BJ (cell line): ENCODE data around the gene PORCN. TPM values are rescaled to one million over a fixed set of nuclear protein-coding genes. Genes with fewer than 3 reads are reported as not detected.
"Not testable (repeated sequence)": the region's sequence is repeated elsewhere in the genome, so short reads cannot be mapped to it uniquely, and the experiment has no call there.

Experiments used
- CTCF ChIA-PET: fragments of 350-600 bp; formaldehyde crosslinking; extraction: SDS; loops from one replicate; lab custom pipeline; 2021; ENCODE audit warnings: antibody characterized with exemption, inconsistent platforms; lab: Yijun Ruan, JAX
- POLR2A ChIA-PET: fragments of 300-600 bp; sonication (Branson Sonifier 250); formaldehyde crosslinking; extraction: SDS; loops from one replicate; lab custom pipeline; 2021; ENCODE audit warnings: antibody characterized with exemption; lab: Charles Lee
- DNase-seq: peaks from one replicate; pipeline ENCODE4 v3.0.0-alpha.2; 2011; ENCODE audit warnings: low read depth
- H3K27me3 ChIP-seq: 2 replicates; pipeline ENCODE4 v1.6.0; 2011; ENCODE audit warnings: low read length; ENCODE audit not compliant: control insufficient read depth, insufficient read depth
- H3K36me3 ChIP-seq: 2 replicates; pipeline ENCODE4 v1.5.1; 2011; ENCODE audit warnings: low read length; ENCODE audit not compliant: control insufficient read depth, insufficient read depth
- H3K4me3 ChIP-seq: 2 replicates; pipeline ENCODE4 v1.5.1; 2011; ENCODE audit warnings: low read depth, mild to moderate bottlenecking, control low read depth, low read length
- polyA plus RNA-seq: library from polyadenylated mRNA; depleted of rRNA; stranded (reverse); fragments of >200 nt; gene quantifications from 2 replicates; pipeline ENCODE4 v1.2.3, GENCODE V29; 2011
- TF ChIP-seq, protein P1 (sequence below): IDR thresholded peaks from 2 replicates; pipeline ENCODE4 v1.5.1; 2011; ENCODE audit warnings: low read depth, mild to moderate bottlenecking, control low read depth, inconsistent platforms, low read length, moderate library complexity; ENCODE audit not compliant: insufficient read depth

PORCN gene
- polyA plus RNA-seq, 1 experiment, result 18.0 TPM

GRCh38 chrX:48514126-48514806, 5.5 kb downstream of the PORCN start:
- no peak for DNase-seq
- ChIA-PET CTCF (no interaction called here), POLR2A (no interaction called here)
- H3K36me3 ChIP-seq, result peaks cover 1% of the 10 kb centered on the region; the same call in 1 of the 2 replicates
- TF ChIP-seq, protein P1, sequence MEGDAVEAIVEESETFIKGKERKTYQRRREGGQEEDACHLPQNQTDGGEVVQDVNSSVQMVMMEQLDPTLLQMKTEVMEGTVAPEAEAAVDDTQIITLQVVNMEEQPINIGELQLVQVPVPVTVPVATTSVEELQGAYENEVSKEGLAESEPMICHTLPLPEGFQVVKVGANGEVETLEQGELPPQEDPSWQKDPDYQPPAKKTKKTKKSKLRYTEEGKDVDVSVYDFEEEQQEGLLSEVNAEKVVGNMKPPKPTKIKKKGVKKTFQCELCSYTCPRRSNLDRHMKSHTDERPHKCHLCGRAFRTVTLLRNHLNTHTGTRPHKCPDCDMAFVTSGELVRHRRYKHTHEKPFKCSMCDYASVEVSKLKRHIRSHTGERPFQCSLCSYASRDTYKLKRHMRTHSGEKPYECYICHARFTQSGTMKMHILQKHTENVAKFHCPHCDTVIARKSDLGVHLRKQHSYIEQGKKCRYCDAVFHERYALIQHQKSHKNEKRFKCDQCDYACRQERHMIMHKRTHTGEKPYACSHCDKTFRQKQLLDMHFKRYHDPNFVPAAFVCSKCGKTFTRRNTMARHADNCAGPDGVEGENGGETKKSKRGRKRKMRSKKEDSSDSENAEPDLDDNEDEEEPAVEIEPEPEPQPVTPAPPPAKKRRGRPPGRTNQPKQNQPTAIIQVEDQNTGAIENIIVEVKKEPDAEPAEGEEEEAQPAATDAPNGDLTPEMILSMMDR, result no peak
- no peaks in the 10 kb centered on the region for H3K27me3 ChIP-seq
- no peak overlapping the region for H3K4me3 ChIP-seq

GRCh38 chrX:48514868-48515460, 6.2 kb downstream of the PORCN start:
- Histone ChIP-seq H3K4me3 (no peak overlapping the region), H3K27me3 (no peaks in the 10 kb centered on the region), H3K36me3 (peaks cover 1% of the 10 kb centered on the region; the same call in 1 of the 2 replicates)
- DNase-seq, result no peak
- TF ChIP-seq, protein P1, result no peak
- CTCF ChIA-PET, result no interaction called here
- POLR2A ChIA-PET, result no interaction called here

GRCh38 chrX:48515842-48516241, 7.0 kb downstream of the PORCN start:
- no peak for DNase-seq
- TF ChIP-seq, protein P1, result no peak
- ChIA-PET CTCF (no interaction called here), POLR2A (no interaction called here)
- Histone ChIP-seq H3K36me3 (peaks cover 1% of the 10 kb centered on the region; the same call in 1 of the 2 replicates), H3K4me3 (no peak overlapping the region), H3K27me3 (no peaks in the 10 kb centered on the region)

DNA sequence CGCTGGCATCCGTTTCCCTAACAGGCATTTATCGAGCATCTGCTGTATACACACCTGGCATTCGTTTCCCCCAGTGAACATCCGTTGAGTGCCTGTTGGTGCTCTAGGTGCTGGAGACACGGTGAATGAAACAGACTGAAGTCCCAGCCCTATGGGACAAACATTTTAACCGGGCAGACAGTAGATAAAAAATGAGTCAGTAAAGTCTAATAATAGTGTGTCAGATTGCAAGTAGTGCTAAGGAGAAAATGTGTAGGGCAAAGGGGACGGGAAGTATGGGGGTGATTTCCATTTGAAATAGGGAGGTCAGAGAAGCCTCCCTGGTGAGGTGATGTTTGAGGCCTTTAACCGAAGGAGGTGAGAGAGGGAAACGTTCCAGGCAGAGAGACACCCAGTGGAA, 7.5 kb downstream of the PORCN start:
- no peak for DNase-seq
- Histone ChIP-seq H3K27me3 (no peaks in the 10 kb centered on the region), H3K36me3 (peaks cover 1% of the 10 kb centered on the region; the same call in 1 of the 2 replicates), H3K4me3 (no peak overlapping the region)
- CTCF ChIA-PET, result no interaction called here
- TF ChIP-seq, protein P1, result no peak
- POLR2A ChIA-PET, result no interaction called here

- Histone ChIP-seq H3K4me3 (no peak overlapping the region), H3K36me3 (peaks cover 1% of the 10 kb centered on the region; the same call in 1 of the 2 replicates), H3K27me3 (no peaks in the 10 kb centered on the region)
- DNase-seq, result no peak
- CTCF ChIA-PET, result no interaction called here
- POLR2A ChIA-PET, result no interaction called here
- TF ChIP-seq, protein P1, result no peak
These were observed 8.2 kb downstream of the PORCN start for GRCh38 chrX:48516987-48517386.

DNA sequence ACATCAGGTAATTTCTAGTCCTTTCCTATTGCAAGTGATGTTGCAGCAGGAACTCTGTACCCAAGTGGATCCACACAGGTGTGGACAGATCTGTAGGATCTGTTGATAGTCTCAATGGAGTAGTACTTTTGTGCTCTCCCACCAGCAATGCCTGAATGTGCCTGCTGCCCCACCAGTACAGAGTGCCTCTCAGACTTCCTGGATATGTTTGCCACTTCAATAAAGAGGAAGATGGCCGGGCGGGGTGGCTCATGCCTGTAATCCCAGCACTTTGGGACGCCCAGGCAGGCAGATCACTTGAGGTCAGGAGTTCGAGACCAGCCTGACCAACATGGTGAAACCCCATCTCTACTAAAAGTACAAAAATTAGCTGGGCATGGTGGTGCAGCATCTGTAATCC, 10.7 kb downstream of the PORCN start:
- H3K36me3 ChIP-seq, CTCF ChIA-PET, POLR2A ChIA-PET, H3K27me3 ChIP-seq, H3K4me3 ChIP-seq, DNase-seq: not testable (repeated sequence)
